GM12864 (cell line): ENCODE results near the gene CPAMD8.

ENCODE experiments used
- DNase-seq: peaks from one replicate; pipeline ENCODE4 v3.0.0-alpha.2; 2011; ENCODE audit warnings: low read depth
- H3K4me3 ChIP-seq: 2 replicates; pipeline ENCODE4 v1.5.1; 2011; ENCODE audit warnings: mild to moderate bottlenecking, low read depth, low read length, control low read depth
- TF ChIP-seq, protein P1 (sequence below): IDR thresholded peaks from 2 replicates; pipeline ENCODE4 v1.5.1; 2011; ENCODE audit warnings: low read depth, mild to moderate bottlenecking, moderate library complexity, low read length, control low read depth, inconsistent platforms; ENCODE audit errors: missing control alignments

CPAMD8 gene

DNA sequence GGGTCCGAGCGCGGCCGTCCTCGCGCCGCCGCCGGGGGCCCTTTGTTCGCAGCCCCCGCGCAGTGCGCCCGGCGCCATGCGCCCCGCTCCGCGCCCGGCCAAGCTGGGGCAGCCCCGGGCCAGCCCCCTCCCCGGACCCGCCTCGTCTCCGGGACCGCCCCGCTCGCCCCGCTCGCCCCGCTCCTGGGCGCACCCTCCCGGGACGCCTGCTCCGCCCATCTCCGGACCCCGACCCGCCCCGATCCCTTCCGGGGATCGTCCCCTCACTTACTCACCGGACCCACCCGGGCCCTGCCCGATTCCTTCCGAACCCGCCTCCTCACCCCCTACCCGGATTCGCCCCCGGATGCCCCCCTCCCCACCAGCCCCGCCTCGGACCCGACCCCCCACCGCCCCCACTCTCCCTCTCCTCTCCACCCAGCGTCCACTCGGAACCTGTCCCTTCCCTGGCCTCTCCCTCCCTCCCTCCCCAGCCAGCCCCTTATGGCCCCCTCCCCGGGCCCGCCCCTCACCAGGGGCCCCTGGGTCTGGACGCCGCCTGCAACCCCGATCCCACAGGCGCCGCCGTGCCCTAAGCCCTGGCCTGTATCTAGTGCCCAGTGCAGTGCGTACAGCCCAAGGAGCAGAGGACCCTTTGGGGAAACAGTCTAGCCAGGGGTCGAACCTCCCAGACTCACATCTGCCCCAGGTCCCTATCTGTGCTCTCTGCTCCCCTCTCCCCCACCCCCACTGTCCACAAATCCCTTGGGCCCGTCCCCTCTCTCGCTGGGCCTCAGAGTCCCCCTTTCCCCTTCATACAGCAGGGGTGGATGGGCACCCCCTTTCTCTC lies at the start of gene CPAMD8:
TSS of gene CPAMD8 (minus strand) at position 105 of the 829 bp plus-strand sequence. CDS start 168 bp downstream, outside the sequence.
- H3K4me3 ChIP-seq: no peak within 1 kb of the TSS
- DNase-seq: no peak
- TF ChIP-seq, protein P1, sequence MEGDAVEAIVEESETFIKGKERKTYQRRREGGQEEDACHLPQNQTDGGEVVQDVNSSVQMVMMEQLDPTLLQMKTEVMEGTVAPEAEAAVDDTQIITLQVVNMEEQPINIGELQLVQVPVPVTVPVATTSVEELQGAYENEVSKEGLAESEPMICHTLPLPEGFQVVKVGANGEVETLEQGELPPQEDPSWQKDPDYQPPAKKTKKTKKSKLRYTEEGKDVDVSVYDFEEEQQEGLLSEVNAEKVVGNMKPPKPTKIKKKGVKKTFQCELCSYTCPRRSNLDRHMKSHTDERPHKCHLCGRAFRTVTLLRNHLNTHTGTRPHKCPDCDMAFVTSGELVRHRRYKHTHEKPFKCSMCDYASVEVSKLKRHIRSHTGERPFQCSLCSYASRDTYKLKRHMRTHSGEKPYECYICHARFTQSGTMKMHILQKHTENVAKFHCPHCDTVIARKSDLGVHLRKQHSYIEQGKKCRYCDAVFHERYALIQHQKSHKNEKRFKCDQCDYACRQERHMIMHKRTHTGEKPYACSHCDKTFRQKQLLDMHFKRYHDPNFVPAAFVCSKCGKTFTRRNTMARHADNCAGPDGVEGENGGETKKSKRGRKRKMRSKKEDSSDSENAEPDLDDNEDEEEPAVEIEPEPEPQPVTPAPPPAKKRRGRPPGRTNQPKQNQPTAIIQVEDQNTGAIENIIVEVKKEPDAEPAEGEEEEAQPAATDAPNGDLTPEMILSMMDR: no peak

DNA sequence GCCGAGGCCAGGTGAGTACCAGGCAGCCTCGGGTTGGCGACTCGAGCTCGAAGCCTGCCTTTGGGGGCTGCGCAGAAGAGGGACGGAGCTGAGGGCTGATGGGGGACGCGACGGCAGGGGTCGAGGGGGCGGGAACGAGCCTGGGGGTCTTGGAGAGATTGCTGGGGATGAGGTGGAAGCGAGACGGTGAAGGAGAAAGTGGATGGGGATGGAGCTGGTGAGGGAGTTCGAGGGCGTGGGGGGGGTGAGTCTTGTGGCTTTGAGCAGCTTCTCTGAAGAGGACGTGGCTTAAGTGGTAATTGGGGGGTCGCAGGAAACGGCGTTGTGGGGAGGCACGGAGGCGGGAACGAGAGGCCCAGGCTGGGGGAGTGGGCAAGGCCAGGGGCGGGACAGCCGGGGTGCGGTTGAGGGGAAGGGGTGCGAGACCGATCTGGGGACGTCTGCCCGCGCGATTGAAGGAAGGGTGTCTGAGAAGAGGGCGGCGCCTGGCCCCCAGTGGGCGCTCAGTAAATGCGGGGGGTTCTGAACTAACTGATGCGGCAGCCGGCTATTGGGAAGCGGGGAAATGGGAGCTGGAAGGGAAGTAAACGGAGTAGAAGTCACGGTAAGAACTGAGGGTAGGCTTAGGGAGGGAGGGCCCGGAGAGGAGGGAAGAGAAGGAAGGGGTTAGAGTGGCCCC lies 49.4 kb upstream of the CPAMD8 start:
- TF ChIP-seq, protein P1: no peak
- peak overlapping the region; percentile 83 for H3K4me3 ChIP-seq
- no peak for DNase-seq

DNA sequence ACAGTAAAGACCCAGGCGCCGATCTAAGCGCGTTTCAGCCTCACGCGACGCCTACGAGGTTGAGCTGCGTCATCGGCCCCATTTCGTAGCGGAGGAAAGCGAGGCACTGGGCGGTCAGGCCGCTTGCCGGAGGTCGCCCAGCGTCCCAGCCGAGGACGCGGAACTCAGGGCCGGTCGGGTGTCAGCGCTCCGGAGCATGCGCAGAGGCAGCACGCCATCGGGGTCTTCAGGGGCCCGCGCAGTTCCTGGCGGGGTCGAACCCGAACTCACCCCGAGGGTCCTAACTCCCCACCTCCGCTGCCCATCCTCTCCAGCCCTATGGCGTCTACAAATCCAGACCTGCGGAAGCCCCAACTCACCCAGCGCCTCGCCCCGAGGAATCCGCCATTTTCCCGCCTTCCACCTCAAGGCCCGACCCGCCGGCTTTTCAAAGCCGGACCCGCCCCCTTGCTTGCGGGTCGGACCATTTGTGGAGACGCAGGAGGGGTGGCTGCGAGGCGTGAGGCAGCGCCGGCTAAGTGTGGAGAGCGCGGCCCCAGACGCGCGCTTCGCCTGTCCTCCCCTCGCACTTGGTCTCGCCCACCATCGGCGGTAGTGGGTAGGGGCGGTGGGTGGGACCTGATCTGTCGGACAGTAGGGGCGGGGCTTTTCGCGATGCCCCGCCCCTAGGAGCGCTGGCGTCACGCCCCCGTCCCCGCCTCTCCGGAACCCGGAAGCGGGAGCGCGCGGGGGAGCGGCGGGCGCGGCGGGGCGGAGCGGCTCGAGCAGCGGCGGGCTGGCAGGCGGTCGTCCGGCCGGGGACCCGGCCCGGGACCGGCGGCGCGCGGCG lies 48.6 kb upstream of the CPAMD8 start, which contains the start of the genes HAUS8 and MYO9B:
TSS of gene HAUS8 (minus strand) at position 418 of the 829 bp plus-strand sequence. CDS start at position 388, 30 bp downstream.
TSS of gene MYO9B (plus strand) at position 743 of the 829 bp plus-strand sequence. CDS start 25,941 bp downstream, outside the sequence.
- H3K4me3 ChIP-seq: peak within 1 kb of the TSS; percentile 86
- TF ChIP-seq, protein P1: no peak
- peak; percentile 98 for DNase-seq

DNA sequence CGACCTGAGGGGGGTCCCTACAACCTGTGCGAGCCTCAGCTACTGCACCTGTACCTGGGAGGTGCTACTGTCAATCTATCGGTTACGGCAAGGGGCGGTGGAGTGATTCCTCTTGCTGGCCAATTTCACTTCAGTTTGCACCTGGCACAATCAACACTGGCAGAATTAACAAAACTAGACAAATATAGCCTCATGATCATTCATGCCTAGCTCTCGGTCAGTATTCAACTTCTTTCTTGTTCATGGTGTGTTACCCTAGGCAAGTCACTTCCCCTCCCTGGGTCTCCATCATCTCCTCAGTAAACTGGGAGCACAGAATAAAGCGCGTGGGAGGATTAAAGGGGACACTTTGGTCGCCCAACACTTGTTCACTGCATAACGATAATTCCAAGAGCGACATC lies 48.0 kb upstream of the CPAMD8 start:
- peak overlapping the region; percentile 86 for H3K4me3 ChIP-seq
- DNase-seq: no peak
- TF ChIP-seq, protein P1: no peak

DNA sequence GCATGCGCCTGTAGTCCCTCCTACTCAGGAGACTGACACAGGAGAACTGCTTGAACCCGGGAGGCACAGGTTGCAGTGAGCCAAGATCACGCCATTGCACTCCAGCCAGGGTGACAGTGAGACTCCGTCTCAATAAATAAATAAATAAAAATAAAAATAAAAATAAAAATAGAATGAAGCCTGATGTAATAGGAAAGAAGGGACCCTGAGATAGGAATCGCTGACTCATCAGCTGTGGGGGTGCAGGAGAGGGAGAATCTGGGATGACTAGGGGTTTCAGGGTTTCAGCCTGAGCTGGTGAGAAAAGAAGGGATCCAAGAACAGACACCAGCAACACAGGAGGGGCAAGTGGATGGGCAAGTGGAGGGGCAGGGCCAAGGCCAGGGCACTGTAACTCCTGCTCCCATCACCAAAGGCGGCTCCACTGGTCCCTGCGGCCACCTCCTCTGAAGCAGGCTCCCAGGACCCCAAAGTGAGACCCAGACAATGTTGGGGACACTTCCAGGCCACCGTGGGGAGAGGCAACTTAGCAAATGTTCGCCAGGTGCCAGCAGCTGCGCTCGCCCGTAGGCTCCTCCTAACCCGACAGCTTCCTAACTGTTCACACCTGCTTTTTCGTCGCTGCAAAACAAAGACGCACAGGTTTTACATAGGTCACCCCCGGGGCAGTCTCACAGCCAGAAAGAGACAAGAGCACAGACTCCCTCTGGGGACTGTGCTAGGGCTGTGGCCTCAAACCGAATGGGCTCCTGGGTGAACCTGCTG lies 47.4 kb upstream of the CPAMD8 start:
- TF ChIP-seq, protein P1: no peak
- DNase-seq: no peak
- peak overlapping the region; percentile 86 for H3K4me3 ChIP-seq

DNA sequence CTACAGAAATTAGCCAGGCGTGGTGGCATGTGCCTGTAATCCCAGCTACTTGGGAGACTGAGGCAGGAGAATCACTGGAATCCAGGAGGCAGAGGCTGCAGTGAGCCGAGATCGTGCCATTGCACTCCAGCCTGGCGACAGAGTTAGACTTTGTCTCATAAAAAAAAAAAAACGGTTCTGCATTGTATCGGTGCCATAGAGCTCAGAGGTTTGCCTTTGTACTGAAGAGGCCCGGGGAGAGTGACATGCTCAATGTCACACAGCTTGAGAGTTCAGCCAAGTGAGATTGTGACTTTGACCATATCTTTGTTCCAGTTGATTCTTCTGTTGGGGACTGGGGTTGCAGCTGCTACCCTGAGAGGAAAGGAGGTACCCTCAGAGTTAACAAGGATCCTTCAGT lies 44.3 kb upstream of the CPAMD8 start:
- DNase-seq: no peak
- no peak overlapping the region for H3K4me3 ChIP-seq
- TF ChIP-seq, protein P1: no peak
